HG03432 (cell line): ENCODE data around the gene CHMP6.
A peak's percentile ranks its signal among the peaks of the same experiment; 100 is the strongest.
"Not testable (repeated sequence)": the region's sequence is repeated elsewhere in the genome, so short reads cannot be mapped to it uniquely, and the experiment has no call there.

Experiments used
- ATAC-seq: cut with Tn5 transposase; IDR thresholded peaks from one replicate; pipeline ENCODE4 v1.9.1; 2021; ENCODE audit warnings: mild to moderate bottlenecking, moderate library complexity; ENCODE audit not compliant: unreplicated experiment

The CHMP6 gene

GRCh38 chr17:81029859-81030258 lies 38.2 kb downstream of the CHMP6 start:
- ATAC-seq: no peak

GRCh38 chr17:81030312-81030711 lies 38.7 kb downstream of the CHMP6 start:
- ATAC-seq: not testable (repeated sequence)

GRCh38 chr17:81030741-81031565 lies 39.3 kb downstream of the CHMP6 start:
- ATAC-seq: no peak

GRCh38 chr17:81031566-81032550 lies 40.2 kb downstream of the CHMP6 start:
- ATAC-seq: no peak

- ATAC-seq: no peak
Measured at GRCh38 chr17:81032641-81033480, 41.2 kb downstream of the CHMP6 start.

GRCh38 chr17:81033535-81034167 lies 42.0 kb downstream of the CHMP6 start:
- no peak for ATAC-seq

- peak; percentile 6 for ATAC-seq
Measured at GRCh38 chr17:81034168-81034777, 42.6 kb downstream of the CHMP6 start.

GRCh38 chr17:81034779-81035520 lies 43.3 kb downstream of the CHMP6 start, which contains the start of gene BAIAP2:
Gene BAIAP2, plus strand, starts transcription at chr17:81035151. Its CDS starts 104 bp downstream, at chr17:81035255.
- peak; percentile 60 for ATAC-seq

GRCh38 chr17:81035521-81036196 lies 44.0 kb downstream of the CHMP6 start:
- ATAC-seq: peak; percentile 5

- no peak for ATAC-seq
Measured at GRCh38 chr17:81036197-81036941, 44.7 kb downstream of the CHMP6 start.

- ATAC-seq: no peak
Measured at GRCh38 chr17:81037026-81037797, 45.6 kb downstream of the CHMP6 start.

GRCh38 chr17:81037798-81038733 lies 46.4 kb downstream of the CHMP6 start:
- ATAC-seq: no peak

GRCh38 chr17:81039096-81039495 lies 47.5 kb downstream of the CHMP6 start:
- no peak for ATAC-seq

- no peak for ATAC-seq
Measured at GRCh38 chr17:81039854-81040758, 48.5 kb downstream of the CHMP6 start.

- no peak for ATAC-seq
Measured at GRCh38 chr17:81040791-81041337, 49.2 kb downstream of the CHMP6 start.
